Neutrophil (primary cell): ENCODE measurements around the gene TSTD2.
A peak's percentile ranks its signal among the peaks of the same experiment; 100 is the strongest.

ENCODE experiments used
- H3K27ac ChIP-seq: fragments of 200-600 bp; sonication (generic); 2 replicates; pipeline ENCODE4 v1.5.1; 2016; ENCODE audit warnings: mild to moderate bottlenecking, moderate library complexity
- H3K27me3 ChIP-seq: fragments of 200-600 bp; sonication (generic); 2 replicates; pipeline ENCODE4 v1.6.0; 2016; ENCODE audit warnings: mild to moderate bottlenecking
- H3K36me3 ChIP-seq: fragments of 200-600 bp; sonication (generic); 2 replicates; pipeline ENCODE4 v1.5.1; 2017
- H3K4me1 ChIP-seq, 2 experiments: fragments of 200-600 bp in 1 of 2; sonication (generic) in 1 of 2; 1 replicate in 1 of 2; 2 replicates in 1 of 2; pipeline versions ENCODE4 v1.5.1 to v1.6.1; 2013 to 2016; ENCODE audit warnings: low read depth in 1 of 2, low read length in 1 of 2, mild to moderate bottlenecking in 1 of 2, moderate library complexity in 1 of 2; ENCODE audit not compliant: control insufficient read depth in 1 of 2, insufficient read depth in 1 of 2
- H3K4me3 ChIP-seq, 2 experiments: fragments of 200-600 bp in 1 of 2; sonication (generic) in 1 of 2; 1 replicate in 1 of 2; 2 replicates in 1 of 2; pipeline ENCODE4 v1.5.1; 2013 to 2016; ENCODE audit warnings: low read depth in 1 of 2, low read length in 1 of 2, mild to moderate bottlenecking in 1 of 2, moderate library complexity in 1 of 2
- H3K9me3 ChIP-seq: fragments of 200-600 bp; sonication (generic); 2 replicates; pipeline ENCODE4 v1.5.1; 2016
- CTCF ChIP-seq: fragments of 200-600 bp; sonication (generic); IDR thresholded peaks from 2 replicates; pipeline ENCODE4 v1.5.1; 2016; ENCODE audit warnings: antibody characterized with exemption

Gene TSTD2

GRCh38 chr9:97640325-97640724 lies 7.2 kb upstream of the TSTD2 start:
- H3K4me1 ChIP-seq, result peaks cover 0 to 4% of the 10 kb centered on the region in 2 experiments
- no peak overlapping the region for H3K27ac ChIP-seq
- peaks cover 29% of the 10 kb centered on the region for H3K36me3 ChIP-seq
- H3K27me3 ChIP-seq, result no peaks in the 10 kb centered on the region
- H3K9me3 ChIP-seq, result no peaks in the 10 kb centered on the region
- no peak overlapping the region for H3K4me3 ChIP-seq
- no peak for TF ChIP-seq CTCF

- TF ChIP-seq CTCF, result no peak
- H3K4me1 ChIP-seq, result peaks cover 15 to 20% of the 10 kb centered on the region in 2 experiments
- H3K4me3 ChIP-seq, result no peak overlapping the region
- H3K9me3 ChIP-seq, result no peaks in the 10 kb centered on the region
- peaks cover 21% of the 10 kb centered on the region for H3K36me3 ChIP-seq
- H3K27ac ChIP-seq, result no peak overlapping the region
- no peaks in the 10 kb centered on the region for H3K27me3 ChIP-seq
These were observed 5.5 kb upstream of the TSTD2 start for GRCh38 chr9:97638666-97639065.

- no peak for TF ChIP-seq CTCF
- Histone ChIP-seq H3K9me3 (no peaks in the 10 kb centered on the region), H3K27me3 (no peaks in the 10 kb centered on the region), H3K36me3 (peaks cover 5% of the 10 kb centered on the region), H3K4me3 (no peak overlapping the region), H3K27ac (no peak overlapping the region), H3K4me1 (peaks cover 25 to 29% of the 10 kb centered on the region in 2 experiments)
These were observed 3.7 kb upstream of the TSTD2 start for GRCh38 chr9:97636903-97637302.

- TF ChIP-seq CTCF, result no peak
- H3K9me3 ChIP-seq, result no peaks in the 10 kb centered on the region
- peak overlapping the region in 1 of 2 experiments; percentile 98 for H3K4me3 ChIP-seq
- H3K27me3 ChIP-seq, result no peaks in the 10 kb centered on the region
- H3K36me3 ChIP-seq, result no peaks in the 10 kb centered on the region
- peaks cover 26 to 30% of the 10 kb centered on the region in 2 experiments for H3K4me1 ChIP-seq
- peak overlapping the region; percentile 91 for H3K27ac ChIP-seq
These were observed 1.9 kb upstream of the TSTD2 start for GRCh38 chr9:97635026-97635425.

GRCh38 chr9:97633859-97634490 lies 807 bp upstream of the TSTD2 start:
- no peaks in the 10 kb centered on the region for H3K27me3 ChIP-seq

More at GRCh38 chr9:97633859-97634490, 807 bp upstream of the TSTD2 start:
- TF ChIP-seq CTCF, result no peak
- H3K9me3 ChIP-seq, result no peaks in the 10 kb centered on the region
- peaks cover 26 to 30% of the 10 kb centered on the region in 2 experiments for H3K4me1 ChIP-seq
- peak overlapping the region; percentile 91 for H3K27ac ChIP-seq
- peak overlapping the region; percentile 93 to 98 for H3K4me3 ChIP-seq
- H3K36me3 ChIP-seq, result no peaks in the 10 kb centered on the region
